Measurements from ENCODE around the gene PSEN1. TPM values are rescaled to one million over a fixed set of nuclear protein-coding genes. Genes with fewer than 3 reads are reported as not detected.

PSEN1 gene
- total RNA-seq, 3 donors from 2014 or later: 45.6 to 64.5 (median 63.2) TPM

DNA sequence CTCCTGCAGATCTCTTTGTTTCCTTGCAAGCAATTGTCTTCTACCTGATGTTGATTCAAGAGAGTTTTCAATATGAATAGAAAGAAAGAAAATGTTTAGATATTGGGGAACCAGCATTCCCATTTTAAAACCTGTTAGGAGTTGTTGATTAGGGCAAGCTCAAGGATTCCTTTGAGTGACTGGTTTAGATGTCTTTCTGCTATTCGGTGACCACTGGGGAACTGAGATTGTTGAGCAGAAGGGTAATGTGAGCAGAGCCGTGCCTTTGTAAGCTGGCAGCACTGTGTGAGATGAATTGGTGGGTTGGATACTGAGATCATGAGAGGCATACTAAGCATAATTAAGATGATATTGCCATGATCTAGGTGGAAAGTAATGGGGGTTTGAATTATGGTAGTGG is 61.9 kb downstream of the PSEN1 start:
- H3K36me3 ChIP-seq: no peaks in the 10 kb centered on the region
- DNase-seq (ENCODE audit: low spot score in 2 of 2): no peak
- intact Hi-C loops (cut with DNase I; ENCODE audit: low total_unique reads): no loop called here
- H3K4me1 ChIP-seq: no peaks in the 10 kb centered on the region
- no peak overlapping the region for H3K27ac ChIP-seq
- no peak overlapping the region for H3K4me3 ChIP-seq
- TF ChIP-seq POLR2AphosphoS5 (IDR thresholded peaks at IDR 0.05): no peak
- TF ChIP-seq POLR2A (IDR thresholded peaks at IDR 0.05): no peak
- TF ChIP-seq, protein P1, sequence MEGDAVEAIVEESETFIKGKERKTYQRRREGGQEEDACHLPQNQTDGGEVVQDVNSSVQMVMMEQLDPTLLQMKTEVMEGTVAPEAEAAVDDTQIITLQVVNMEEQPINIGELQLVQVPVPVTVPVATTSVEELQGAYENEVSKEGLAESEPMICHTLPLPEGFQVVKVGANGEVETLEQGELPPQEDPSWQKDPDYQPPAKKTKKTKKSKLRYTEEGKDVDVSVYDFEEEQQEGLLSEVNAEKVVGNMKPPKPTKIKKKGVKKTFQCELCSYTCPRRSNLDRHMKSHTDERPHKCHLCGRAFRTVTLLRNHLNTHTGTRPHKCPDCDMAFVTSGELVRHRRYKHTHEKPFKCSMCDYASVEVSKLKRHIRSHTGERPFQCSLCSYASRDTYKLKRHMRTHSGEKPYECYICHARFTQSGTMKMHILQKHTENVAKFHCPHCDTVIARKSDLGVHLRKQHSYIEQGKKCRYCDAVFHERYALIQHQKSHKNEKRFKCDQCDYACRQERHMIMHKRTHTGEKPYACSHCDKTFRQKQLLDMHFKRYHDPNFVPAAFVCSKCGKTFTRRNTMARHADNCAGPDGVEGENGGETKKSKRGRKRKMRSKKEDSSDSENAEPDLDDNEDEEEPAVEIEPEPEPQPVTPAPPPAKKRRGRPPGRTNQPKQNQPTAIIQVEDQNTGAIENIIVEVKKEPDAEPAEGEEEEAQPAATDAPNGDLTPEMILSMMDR (IDR thresholded peaks at IDR 0.05): no peak
- H3K9me3 ChIP-seq: no peaks in the 10 kb centered on the region
- H3K27me3 ChIP-seq: no peaks in the 10 kb centered on the region

DNA sequence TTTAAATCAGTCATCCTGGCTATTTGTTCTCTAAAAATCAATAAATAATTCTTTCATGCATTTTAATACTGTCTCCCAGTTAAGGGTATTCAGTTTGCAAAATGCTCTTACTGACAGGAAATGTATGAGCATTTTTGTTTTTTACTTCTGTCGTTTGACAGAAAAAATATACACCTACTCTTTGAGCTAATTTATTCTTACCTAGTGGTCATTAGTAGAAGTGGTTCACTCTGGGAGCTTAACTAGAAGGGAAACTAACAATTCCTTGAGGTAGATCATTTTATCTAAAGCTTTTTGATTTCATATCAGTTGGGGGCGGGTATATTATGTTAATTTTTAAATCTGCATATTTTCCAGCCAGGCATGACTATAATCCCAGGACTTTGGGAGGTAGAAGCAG is 67.2 kb downstream of the PSEN1 start:
- H3K36me3 ChIP-seq: peaks cover 6% of the 10 kb centered on the region
- H3K4me3 ChIP-seq: no peak overlapping the region
- DNase-seq (ENCODE audit: low spot score in 2 of 2): no peak
- H3K27me3 ChIP-seq: no peaks in the 10 kb centered on the region
- TF ChIP-seq POLR2AphosphoS5 (IDR thresholded peaks at IDR 0.05) (no peak), POLR2A (IDR thresholded peaks at IDR 0.05) (no peak)
- TF ChIP-seq, protein P1 (IDR thresholded peaks at IDR 0.05): no peak
- H3K27ac ChIP-seq: no peak overlapping the region
- no peaks in the 10 kb centered on the region for H3K4me1 ChIP-seq
- intact Hi-C loops (cut with DNase I; ENCODE audit: low total_unique reads): no loop called here
- H3K9me3 ChIP-seq: no peaks in the 10 kb centered on the region

DNA sequence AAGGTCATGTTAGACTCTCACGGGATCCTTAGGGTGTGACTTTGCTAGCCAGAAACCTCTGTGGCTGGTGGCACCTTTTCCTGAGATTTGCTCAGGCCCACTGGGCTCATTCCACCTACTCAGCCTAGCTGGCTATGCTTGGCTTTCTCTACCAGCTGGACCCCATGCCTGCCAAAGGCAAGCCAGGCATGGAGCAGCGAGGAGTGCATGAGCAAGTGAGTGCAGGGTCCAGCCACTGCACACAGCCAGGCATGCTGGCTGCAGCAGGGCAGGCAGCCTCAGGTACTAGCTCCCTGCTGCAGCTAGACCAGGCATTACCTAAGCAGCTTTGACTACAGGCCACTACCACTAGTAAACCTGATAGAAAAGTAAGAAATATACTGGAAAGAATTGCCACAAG is 71.3 kb downstream of the PSEN1 start:
- Histone ChIP-seq H3K27me3 (no peaks in the 10 kb centered on the region), H3K36me3 (peaks cover 8% of the 10 kb centered on the region), H3K27ac (no peak overlapping the region), H3K4me3 (no peak overlapping the region), H3K9me3 (no peaks in the 10 kb centered on the region), H3K4me1 (no peaks in the 10 kb centered on the region)
- DNase-seq (ENCODE audit: low spot score in 2 of 2): no peak
- intact Hi-C loops (cut with DNase I; ENCODE audit: low total_unique reads): no loop called here
- no peak for TF ChIP-seq POLR2A (IDR thresholded peaks at IDR 0.05)
- TF ChIP-seq, protein P1 (IDR thresholded peaks at IDR 0.05): no peak
- TF ChIP-seq POLR2AphosphoS5 (IDR thresholded peaks at IDR 0.05): no peak

DNA sequence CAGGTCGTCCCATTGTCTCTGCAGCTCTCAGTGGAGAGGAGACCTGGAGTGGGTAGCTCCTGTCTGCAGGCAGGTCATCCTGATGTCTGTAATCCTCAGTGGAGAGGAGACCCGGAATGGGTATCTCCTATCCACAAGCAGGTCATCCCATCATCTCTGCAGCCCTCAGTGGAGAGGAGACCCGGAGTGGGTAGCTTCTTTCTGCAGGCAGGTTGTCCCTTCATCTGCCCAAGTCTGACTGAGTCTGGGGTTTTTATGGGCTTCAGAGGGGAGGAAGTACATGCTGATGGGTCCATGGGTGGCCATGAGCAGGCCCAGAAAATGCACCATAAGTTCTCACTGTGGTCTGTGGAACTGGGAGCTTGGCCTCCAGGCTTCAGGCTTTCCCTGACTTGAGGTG is 72.1 kb downstream of the PSEN1 start:
- peaks cover 15% of the 10 kb centered on the region for H3K36me3 ChIP-seq
- intact Hi-C loops (cut with DNase I; ENCODE audit: low total_unique reads): no loop called here

DNA sequence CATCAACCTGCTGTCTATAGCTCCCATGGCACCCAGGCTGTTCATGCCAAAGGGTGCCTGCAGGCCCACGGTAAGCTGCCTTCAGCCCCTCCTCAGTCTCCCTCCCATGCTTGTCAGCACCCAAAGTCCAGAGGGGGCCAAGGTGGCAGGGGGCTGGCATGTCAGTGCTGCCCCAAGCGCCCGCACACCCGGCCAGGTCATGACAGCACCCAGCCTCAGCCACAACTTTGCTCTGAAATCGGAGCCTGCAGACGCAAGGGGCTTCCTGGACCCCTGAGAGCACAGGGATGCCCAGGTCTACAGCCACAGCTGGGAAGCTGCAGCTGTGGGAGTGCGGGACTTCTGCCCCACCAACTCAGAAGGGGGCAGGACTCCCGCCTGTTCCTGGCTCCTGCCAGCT is 72.5 kb downstream of the PSEN1 start:
- Histone ChIP-seq H3K36me3 (peaks cover 15% of the 10 kb centered on the region), H3K9me3 (no peaks in the 10 kb centered on the region), H3K27me3 (no peaks in the 10 kb centered on the region), H3K4me1 (no peaks in the 10 kb centered on the region), H3K4me3 (no peak overlapping the region), H3K27ac (no peak overlapping the region)
- TF ChIP-seq POLR2A (IDR thresholded peaks at IDR 0.05) (no peak), POLR2AphosphoS5 (IDR thresholded peaks at IDR 0.05) (no peak)
- TF ChIP-seq, protein P1 (IDR thresholded peaks at IDR 0.05): no peak
- intact Hi-C loops (cut with DNase I; ENCODE audit: low total_unique reads): no loop called here
- no peak for DNase-seq (ENCODE audit: low spot score in 2 of 2)

More for the DNA sequence above, 72.1 kb downstream of the PSEN1 start:
- no peak for DNase-seq (ENCODE audit: low spot score in 2 of 2)
- Histone ChIP-seq H3K4me1 (no peaks in the 10 kb centered on the region), H3K27ac (no peak overlapping the region), H3K27me3 (no peaks in the 10 kb centered on the region), H3K4me3 (no peak overlapping the region), H3K9me3 (no peaks in the 10 kb centered on the region)
- TF ChIP-seq POLR2AphosphoS5 (IDR thresholded peaks at IDR 0.05): no peak
- TF ChIP-seq, protein P1 (IDR thresholded peaks at IDR 0.05): no peak
- no peak for TF ChIP-seq POLR2A (IDR thresholded peaks at IDR 0.05)
